ENCODE measurements around the gene MON1A.

GRCh38 chr3:49889296-49889695, 40.3 kb downstream of the MON1A start:
- TF ChIP-seq, protein P1, sequence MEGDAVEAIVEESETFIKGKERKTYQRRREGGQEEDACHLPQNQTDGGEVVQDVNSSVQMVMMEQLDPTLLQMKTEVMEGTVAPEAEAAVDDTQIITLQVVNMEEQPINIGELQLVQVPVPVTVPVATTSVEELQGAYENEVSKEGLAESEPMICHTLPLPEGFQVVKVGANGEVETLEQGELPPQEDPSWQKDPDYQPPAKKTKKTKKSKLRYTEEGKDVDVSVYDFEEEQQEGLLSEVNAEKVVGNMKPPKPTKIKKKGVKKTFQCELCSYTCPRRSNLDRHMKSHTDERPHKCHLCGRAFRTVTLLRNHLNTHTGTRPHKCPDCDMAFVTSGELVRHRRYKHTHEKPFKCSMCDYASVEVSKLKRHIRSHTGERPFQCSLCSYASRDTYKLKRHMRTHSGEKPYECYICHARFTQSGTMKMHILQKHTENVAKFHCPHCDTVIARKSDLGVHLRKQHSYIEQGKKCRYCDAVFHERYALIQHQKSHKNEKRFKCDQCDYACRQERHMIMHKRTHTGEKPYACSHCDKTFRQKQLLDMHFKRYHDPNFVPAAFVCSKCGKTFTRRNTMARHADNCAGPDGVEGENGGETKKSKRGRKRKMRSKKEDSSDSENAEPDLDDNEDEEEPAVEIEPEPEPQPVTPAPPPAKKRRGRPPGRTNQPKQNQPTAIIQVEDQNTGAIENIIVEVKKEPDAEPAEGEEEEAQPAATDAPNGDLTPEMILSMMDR (IDR thresholded peaks at IDR 0.05): no peak
- no peak for TF ChIP-seq POLR2A (IDR thresholded peaks at IDR 0.05)
